ENCODE data around the gene ACACB.

DNA sequence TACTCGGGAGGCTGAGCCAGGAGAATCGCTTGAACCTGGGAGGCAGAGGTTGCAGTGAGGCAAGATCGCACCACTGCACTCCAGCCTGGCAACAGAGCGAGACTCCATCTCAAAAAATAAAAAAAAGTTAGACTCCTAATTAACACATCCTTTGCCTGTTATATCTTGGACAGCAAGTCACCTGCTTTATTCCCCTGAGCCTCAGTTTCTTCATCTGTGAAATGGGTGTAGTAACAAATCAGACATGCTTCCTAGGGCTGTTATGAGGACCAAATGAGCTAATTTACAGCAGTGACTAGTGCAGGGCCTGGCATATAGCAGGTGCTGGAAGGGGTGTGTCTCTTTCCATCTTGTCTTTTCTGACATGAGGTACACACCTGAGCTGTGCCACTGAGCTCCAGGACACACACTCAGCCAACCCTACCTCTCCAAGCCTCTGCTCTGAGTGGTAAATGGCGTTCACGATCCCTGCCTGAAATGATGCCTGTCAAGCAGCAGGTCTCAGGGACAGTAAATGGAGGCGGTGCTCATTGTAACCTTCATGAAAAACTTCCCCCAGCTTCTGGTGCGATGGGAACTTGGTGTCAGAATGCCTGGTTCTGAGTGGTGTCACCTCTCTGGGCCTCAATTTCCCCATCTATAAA is 161.0 kb downstream of the ACACB start:
- no peak for TF ChIP-seq CHD4 (IDR thresholded peaks at IDR 0.05; ENCODE audit: borderline replicate concordance)
- TF ChIP-seq, protein P1, sequence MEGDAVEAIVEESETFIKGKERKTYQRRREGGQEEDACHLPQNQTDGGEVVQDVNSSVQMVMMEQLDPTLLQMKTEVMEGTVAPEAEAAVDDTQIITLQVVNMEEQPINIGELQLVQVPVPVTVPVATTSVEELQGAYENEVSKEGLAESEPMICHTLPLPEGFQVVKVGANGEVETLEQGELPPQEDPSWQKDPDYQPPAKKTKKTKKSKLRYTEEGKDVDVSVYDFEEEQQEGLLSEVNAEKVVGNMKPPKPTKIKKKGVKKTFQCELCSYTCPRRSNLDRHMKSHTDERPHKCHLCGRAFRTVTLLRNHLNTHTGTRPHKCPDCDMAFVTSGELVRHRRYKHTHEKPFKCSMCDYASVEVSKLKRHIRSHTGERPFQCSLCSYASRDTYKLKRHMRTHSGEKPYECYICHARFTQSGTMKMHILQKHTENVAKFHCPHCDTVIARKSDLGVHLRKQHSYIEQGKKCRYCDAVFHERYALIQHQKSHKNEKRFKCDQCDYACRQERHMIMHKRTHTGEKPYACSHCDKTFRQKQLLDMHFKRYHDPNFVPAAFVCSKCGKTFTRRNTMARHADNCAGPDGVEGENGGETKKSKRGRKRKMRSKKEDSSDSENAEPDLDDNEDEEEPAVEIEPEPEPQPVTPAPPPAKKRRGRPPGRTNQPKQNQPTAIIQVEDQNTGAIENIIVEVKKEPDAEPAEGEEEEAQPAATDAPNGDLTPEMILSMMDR (IDR thresholded peaks at IDR 0.05), result no peak
- TF ChIP-seq, protein P2, sequence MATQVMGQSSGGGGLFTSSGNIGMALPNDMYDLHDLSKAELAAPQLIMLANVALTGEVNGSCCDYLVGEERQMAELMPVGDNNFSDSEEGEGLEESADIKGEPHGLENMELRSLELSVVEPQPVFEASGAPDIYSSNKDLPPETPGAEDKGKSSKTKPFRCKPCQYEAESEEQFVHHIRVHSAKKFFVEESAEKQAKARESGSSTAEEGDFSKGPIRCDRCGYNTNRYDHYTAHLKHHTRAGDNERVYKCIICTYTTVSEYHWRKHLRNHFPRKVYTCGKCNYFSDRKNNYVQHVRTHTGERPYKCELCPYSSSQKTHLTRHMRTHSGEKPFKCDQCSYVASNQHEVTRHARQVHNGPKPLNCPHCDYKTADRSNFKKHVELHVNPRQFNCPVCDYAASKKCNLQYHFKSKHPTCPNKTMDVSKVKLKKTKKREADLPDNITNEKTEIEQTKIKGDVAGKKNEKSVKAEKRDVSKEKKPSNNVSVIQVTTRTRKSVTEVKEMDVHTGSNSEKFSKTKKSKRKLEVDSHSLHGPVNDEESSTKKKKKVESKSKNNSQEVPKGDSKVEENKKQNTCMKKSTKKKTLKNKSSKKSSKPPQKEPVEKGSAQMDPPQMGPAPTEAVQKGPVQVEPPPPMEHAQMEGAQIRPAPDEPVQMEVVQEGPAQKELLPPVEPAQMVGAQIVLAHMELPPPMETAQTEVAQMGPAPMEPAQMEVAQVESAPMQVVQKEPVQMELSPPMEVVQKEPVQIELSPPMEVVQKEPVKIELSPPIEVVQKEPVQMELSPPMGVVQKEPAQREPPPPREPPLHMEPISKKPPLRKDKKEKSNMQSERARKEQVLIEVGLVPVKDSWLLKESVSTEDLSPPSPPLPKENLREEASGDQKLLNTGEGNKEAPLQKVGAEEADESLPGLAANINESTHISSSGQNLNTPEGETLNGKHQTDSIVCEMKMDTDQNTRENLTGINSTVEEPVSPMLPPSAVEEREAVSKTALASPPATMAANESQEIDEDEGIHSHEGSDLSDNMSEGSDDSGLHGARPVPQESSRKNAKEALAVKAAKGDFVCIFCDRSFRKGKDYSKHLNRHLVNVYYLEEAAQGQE (IDR thresholded peaks at IDR 0.05), result no peak
- TF ChIP-seq RNF2 (IDR thresholded peaks at IDR 0.05; ENCODE audit: borderline replicate concordance, low read depth), result no peak
- TF ChIP-seq, protein P3, sequence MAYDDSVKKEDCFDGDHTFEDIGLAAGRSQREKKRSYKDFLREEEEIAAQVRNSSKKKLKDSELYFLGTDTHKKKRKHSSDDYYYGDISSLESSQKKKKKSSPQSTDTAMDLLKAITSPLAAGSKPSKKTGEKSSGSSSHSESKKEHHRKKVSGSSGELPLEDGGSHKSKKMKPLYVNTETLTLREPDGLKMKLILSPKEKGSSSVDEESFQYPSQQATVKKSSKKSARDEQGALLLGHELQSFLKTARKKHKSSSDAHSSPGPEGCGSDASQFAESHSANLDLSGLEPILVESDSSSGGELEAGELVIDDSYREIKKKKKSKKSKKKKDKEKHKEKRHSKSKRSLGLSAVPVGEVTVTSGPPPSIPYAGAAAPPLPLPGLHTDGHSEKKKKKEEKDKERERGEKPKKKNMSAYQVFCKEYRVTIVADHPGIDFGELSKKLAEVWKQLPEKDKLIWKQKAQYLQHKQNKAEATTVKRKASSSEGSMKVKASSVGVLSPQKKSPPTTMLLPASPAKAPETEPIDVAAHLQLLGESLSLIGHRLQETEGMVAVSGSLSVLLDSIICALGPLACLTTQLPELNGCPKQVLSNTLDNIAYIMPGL (CRISPR knock-in tag; IDR thresholded peaks at IDR 0.05; ENCODE audit: borderline replicate concordance), result no peak
- TF ChIP-seq, protein P4, sequence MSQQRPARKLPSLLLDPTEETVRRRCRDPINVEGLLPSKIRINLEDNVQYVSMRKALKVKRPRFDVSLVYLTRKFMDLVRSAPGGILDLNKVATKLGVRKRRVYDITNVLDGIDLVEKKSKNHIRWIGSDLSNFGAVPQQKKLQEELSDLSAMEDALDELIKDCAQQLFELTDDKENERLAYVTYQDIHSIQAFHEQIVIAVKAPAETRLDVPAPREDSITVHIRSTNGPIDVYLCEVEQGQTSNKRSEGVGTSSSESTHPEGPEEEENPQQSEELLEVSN (IDR thresholded peaks at IDR 0.05; ENCODE audit: borderline replicate concordance, low read depth), result no peak
- no peak for TF ChIP-seq PHF8 (IDR thresholded peaks at IDR 0.05; ENCODE audit: borderline replicate concordance, low read depth)
- no peak for TF ChIP-seq POLR2A (IDR thresholded peaks at IDR 0.05; ENCODE audit: low read length)
- TF ChIP-seq EP300 (IDR thresholded peaks at IDR 0.05), result no peak
- TF ChIP-seq SMC3 (IDR thresholded peaks at IDR 0.05), result no peak
